DMS79 (cell line): ENCODE results near the gene SPPL2C.

Source experiments
- DNase-seq: peaks from one replicate; lab custom pipeline; 2025; lab: John Stamatoyannopoulos, UW

Gene SPPL2C, protein sequence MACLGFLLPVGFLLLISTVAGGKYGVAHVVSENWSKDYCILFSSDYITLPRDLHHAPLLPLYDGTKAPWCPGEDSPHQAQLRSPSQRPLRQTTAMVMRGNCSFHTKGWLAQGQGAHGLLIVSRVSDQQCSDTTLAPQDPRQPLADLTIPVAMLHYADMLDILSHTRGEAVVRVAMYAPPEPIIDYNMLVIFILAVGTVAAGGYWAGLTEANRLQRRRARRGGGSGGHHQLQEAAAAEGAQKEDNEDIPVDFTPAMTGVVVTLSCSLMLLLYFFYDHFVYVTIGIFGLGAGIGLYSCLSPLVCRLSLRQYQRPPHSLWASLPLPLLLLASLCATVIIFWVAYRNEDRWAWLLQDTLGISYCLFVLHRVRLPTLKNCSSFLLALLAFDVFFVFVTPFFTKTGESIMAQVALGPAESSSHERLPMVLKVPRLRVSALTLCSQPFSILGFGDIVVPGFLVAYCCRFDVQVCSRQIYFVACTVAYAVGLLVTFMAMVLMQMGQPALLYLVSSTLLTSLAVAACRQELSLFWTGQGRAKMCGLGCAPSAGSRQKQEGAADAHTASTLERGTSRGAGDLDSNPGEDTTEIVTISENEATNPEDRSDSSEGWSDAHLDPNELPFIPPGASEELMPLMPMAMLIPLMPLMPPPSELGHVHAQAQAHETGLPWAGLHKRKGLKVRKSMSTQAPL

DNA sequence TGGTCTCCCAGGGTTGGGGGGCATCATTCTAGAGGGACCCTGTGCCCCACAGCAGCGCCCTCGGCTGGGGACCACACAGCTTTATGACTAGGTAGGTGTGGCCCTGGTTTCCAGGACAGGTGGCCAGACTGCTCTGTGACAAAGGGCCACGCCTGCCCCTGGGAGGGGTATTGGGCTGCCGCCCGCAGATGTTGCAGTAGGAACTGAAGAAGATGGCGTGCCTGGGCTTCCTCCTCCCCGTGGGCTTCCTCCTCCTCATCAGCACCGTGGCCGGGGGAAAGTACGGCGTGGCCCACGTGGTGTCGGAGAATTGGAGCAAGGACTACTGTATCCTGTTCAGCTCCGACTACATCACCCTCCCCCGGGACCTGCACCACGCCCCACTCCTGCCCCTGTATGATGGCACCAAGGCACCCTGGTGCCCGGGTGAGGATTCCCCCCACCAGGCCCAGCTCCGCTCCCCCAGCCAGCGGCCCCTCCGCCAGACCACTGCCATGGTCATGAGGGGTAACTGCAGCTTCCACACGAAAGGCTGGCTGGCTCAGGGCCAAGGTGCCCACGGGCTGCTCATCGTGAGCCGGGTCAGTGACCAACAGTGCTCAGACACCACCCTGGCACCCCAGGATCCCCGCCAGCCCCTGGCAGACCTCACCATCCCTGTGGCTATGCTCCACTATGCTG is at the start of gene SPPL2C:
Gene SPPL2C (plus strand): TSS at position 187 of the 681 bp plus-strand sequence. CDS start 26 bp downstream, at position 213.
- no peak for DNase-seq

DNA sequence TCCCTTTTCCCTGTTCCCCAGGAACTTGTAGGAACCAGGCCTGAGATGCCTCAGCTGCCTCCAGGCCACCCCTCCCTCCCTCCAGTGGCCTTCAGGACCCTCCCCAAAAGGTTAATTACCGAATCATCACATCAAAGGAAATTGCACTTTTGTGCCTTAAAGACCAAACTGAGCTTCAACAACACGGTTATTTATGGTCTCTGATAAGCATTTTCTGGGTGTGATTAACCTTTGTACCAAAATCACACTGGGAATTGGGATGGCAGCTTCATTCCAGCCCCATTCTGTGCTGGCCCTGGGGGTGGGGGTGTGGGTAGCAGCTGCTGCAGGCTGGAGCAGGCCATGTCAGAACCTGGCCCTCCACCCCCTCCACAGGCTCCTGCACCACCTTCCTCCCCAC is 43.9 kb upstream of the SPPL2C start:
- no peak for DNase-seq

DNA sequence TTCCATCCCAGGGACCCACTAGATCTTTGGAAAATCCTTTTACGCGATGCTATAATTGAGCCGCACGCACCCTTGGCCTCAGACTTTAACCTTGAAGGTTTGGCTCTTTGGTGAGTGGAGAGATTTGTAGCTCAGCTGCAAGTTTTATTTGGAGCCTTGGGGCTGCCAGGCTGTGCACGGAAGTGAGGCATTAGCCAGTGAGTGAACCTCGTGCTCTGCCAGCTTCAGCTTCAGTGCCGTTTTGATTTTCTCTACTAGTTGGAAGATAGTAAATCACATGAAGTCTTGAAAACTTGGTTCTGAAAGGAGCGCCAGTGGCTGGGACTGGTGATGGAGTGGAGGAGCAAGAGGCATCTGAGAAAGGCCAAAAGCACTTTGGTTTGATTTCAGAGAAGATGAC is 43.3 kb upstream of the SPPL2C start:
- no peak for DNase-seq

DNA sequence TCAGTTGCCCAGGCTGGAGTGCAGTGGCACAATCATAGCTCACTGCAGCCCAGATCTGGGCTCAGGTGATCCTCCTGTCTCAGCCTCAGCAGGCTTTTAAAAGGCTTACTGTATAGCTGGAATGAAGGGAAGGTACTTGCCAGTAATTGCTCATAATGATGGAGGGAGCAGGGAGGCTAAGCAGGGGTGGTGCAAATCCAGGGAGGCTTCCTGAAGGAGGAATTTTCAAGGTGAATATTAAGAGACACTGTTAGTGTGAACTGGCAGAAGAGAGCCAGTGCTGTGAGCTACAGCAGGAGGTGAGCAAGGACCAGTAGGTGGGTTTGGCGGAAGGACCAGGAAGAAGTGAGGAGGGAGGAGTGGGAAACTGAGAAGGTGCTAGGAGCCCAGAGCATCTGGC is 35.8 kb upstream of the SPPL2C start:
- no peak for DNase-seq

DNA sequence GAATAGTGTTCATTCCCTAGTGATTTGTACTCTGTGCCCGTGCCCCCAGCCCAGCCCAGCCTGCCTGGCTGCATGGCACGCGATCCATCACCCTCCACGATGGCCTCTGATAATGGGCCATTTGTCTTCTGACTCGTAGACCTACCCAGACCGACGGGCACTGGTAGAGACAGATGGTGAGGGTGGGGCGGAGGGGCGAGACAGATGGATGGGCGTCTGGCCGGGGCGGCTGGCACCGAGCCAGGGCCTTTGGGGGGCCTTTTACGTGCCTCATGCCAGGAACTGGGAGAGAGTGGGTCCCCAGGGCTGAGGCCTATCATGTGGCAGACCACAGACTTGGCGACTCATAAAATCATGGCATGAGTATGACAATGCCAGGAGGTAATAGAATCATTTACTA is 35.2 kb upstream of the SPPL2C start:
- no peak for DNase-seq

DNA sequence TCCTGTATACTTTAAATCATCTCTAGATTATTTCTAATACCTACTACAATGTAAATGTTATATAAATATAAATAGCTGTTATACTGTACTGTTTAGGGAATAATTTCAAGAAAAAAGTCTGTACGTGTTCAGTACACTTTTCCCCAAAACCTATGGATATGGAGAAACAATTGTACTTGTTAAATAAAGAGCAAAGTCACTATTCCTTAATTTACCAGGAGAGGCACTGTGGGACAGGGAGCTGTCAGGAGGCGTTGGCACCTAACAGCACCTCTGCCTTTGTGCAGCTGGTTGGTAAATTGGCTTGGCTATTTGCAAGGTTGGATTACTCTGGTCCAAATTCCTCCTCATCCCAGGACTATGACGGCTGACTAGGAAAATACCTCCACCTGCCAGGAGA is 32.6 kb upstream of the SPPL2C start:
- DNase-seq = no peak

DNA sequence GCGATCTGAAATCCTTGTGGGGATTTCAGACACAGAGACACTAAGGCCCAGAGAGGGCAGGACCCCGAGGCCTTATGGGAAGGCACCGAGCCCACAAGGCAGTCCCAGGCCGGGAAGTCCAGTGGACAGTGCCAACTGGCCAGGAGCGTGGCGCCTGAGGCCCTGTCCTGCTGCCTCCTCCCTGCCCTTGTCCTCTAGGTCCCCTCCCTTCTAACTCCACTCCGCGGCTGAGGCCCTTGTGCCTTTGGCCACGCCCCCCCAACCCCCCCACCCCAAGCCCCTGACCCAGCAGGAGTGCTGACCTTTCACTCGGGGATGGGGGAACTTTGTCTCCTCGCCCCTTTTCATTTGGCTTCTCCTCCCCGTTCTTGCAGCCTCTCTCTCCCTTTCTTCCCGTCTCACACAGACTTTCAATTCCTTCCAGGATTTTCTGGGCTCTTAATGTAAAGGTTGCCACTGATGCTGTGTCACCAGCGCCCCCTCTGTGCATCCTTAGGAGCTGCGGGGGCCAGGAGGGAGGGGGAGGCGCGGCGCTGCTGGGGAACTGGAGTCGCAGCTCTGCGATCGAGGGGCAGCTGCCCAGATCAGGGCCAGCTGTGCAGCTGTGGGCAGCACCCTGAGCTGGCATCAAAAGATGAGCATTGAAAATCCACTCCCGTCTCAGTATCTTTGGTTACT is 31.5 kb upstream of the SPPL2C start:
- no peak for DNase-seq

DNA sequence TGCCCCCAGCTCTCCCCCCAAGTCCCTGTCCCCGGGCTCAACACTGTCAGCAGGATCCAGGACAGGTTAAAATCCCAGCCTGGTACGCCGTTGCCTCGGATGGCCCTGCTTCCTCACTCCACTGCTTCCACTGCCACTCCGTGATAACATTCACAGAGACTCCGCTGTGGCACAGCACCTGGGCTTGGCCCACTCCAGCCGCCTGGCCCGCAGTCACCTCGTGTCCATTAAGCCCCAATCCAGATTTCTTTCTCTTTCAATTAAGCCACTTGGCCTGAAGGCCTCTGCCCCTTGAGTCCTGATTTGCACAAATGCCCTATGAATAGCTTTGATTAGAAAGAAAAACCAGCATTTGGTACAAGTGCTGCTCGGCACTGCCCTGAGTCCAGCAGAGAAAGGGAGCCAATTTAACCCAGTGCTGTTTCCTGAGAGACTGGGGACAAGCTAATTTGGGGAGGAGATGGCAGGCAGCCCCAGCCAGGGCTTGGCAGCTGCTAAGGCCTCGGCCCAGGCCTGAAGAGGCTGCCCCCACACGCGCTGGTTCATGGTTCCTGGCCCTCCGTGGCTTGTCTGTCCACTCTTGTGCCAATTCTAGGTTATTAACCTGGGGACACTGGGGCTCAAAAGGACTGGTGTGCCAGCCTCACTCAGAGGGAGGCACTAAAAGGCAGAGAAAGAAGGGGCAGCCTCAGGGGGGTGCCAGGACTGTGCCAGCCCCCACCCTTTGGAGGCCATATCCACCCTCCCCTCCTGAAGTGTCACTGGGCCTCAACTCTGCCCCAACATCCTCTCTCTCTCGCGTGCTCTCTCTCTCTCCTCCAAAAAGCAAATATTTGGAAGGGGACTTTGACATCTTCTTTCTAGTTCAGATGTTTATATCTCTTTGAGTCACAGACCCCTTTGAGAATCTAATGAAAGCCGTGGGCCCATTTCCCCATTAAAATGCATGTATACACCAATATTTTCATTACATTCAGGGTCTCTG is 29.8 kb upstream of the SPPL2C start:
- DNase-seq = no peak

DNA sequence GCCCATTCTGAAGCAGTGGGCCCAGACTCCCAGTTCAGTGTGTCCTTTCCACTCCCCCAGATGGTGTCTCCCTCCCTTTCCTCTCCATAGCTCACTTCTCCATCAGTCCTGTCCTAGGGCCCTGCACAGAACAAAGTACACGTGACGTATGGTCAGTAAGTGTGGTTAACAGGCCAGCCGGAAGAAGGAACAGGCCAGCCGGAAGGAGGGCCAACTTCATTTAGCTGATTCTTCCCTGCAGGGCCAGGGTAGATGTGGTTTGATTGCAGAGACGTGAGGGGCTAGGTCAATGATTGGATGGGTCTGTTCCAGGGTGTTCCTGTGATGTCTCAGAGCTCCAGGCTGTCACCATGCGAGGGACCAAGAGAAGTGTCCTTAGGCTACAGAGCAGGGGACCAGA is 28.9 kb upstream of the SPPL2C start:
- no peak for DNase-seq

DNA sequence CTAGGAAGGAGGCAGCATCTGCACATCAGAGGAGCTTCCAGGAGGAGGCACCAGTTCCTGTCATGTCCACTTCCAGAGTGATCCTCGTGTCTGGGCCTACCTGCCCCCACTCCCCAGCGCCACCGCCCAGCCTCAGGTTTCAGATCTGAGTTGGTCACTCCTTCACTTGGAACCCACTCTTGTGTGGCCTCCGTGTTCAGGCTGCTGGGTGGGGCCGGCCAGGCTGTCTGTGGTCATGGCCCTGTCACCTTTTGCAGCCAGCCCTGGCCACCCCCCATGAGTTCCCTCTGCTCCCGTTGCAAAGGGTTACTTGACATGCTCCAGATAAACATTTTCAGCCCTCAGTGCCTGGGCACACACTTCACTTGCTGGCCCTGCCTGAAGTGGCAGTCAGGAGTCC is 26.6 kb upstream of the SPPL2C start:
- DNase-seq = no peak

DNA sequence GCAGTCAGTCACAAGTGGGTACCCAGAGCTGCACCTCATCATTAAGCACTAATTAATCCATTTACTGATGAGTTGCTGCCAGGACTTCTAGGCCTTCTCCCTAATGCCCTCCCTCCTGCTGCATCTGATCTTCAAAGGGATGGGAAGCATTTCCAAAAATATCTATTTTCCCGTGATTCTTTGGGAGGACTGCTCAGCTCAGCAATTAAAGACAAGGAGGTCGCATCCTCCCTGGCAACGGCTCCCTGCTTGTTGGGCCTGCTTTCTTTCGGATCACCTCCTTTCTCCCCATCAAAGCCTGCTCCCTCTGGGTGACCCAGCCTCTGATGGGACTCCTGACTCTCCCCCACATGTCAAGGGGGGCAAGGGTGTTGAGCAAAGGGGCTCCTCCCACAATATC is 26.0 kb upstream of the SPPL2C start:
- DNase-seq = no peak

DNA sequence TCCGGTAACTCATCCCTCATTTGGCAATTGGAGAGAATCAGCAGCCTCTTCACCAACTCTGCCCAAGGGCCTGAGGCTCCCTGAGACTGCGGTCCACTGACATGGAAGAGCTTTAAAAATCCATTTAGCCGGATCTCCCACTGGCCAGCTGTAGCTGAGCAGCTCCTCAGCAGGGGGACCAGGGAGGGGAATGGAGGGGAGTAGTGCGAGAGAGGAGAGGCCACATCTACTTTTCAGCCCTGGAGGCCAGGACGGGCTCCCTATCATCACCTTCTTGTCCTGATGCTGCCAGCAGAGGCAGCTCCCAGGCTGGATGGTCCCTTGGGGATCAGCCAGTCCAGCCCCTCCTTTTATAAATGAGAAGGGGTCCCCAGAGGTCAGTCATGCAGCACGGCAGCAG is 25.0 kb upstream of the SPPL2C start:
- DNase-seq = no peak

DNA sequence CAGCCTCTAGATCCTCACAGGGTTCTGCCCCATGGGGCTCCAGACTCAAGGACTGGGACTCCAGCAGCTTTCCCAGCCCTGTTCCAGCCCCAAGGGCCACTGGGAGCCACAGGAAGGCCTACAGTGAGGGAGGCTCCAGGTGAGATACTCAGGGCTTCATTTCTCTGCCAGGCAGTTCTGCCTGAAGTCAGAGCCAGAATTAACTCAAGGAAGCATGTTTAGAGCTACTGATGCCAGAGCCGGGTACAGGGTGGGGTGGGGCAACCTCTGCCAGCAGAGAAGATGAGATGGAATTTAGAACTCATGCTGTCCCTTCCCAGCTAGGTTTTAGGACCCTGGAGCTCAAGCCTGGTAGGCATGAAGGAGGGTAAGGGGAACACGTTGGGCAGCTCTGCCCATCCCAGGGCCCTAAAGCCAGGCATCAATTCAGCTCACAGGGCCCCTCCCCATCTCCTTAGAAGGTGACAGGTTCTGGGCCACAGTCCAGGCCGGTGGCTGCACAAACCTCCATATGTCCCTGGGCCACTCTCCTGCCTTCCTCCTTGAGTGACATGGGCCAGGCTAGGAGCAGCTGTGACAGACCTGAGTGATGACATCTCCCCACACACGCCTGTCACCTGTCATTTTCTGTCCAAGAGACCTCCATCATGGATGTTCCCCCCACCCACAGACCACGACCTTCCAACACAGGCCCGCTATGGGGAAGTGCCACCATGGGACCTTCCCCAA is 24.5 kb upstream of the SPPL2C start:
- DNase-seq = no peak

DNA sequence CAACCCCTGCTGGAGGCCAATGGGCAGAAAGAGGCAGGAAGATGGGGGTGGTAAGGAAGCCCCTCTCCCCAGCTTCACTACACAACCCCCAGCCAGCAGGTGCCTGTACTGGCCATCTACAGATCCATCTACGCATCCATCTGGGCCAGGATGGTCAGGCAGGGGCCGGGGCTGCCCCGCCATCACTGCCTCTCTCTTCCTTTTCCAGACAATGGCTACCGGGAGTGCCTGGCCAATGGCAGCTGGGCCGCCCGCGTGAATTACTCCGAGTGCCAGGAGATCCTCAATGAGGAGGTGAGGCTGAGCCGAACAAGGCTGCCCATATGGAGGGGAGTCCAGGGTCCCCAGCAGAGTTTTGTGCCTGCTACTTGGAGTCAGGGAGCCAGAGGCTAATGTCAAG is 23.5 kb upstream of the SPPL2C start:
- no peak for DNase-seq

DNA sequence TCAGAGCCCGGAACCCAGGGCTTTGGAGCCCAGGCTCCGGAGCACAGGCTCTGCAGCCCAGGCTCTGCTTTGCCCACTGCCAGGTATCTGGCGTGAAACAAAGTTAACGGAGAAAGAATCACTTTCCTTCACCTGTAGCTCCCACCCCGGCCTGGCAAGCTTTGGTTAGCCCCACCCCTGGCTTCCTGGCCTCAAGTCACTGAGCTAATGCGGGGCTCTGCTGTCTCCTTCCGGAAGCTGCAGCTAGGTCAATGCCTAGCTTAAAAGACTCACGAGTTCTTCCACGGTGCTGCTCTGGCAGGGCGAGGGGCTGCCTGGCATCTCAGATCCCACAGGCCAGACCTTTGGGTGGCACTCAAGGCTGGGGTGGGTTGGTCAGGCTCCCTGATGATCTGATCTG is 21.1 kb upstream of the SPPL2C start:
- DNase-seq = no peak

DNA sequence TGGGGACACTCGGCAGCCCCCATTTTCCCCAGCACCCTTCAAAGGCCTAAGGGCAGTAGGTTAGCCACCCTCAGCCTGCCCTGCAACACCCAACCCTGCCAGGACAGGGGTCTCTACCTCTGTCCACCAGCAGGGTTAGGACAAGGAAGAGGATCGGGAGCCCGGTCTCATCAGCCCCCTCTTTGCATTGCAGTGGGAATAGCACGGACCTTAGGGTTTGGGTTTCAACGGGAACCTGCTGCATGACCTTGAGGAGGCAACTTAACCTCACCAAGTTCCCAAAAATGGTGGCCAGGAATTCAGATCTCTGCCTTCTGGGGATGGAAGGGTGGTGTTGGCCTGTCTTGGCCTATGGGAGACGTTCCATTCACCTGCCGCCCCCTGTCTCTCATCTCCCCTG is 20.2 kb upstream of the SPPL2C start:
- no peak for DNase-seq

DNA sequence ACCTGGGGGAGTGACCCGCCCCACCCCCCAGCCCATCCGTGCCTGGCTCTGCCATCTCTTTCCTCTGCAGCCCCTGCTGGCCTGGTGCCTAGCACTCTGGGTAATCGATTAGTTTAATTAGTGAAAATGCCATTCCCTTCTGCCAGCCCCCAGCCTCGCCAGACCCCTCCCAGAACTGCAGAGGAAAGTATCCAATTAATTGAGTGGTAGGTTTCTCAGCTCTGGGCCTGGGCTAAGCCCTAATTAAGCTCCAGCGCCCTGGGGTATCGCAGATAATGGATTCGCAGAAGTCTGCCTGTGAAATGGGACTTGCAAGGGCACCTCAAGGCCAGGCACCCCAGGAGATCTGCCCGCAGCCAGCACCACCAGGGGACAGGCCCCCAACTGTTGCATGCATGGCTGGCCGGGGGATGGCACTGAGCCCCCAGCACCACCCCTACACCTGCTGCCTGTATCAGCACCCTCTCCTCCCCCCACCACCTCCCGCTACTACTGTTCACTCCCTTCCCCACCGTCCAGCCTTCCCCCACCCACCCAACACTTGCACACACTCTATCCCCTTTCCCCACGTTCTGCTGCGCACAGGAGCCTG is 19.7 kb upstream of the SPPL2C start:
- no peak for DNase-seq

DNA sequence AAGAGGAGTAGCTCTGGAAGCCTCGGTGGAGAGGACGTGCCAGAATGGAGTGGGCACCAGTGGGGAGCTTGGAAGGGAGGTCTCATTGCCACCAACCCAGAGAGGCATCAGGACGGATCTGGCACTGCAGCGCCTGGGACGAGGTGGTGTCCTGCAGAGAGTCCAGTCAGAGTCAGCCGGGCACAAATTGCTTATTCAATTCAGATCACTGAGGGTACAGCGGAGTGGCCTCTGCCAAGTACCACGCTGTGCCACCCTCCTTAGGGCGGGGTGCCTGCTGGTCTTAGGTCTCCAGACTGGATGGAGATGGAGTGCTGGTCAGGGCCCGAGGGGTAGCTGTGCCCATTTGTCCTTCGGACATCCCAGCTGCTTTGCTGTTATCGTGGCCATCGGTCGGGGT is 18.9 kb upstream of the SPPL2C start:
- no peak for DNase-seq

DNA sequence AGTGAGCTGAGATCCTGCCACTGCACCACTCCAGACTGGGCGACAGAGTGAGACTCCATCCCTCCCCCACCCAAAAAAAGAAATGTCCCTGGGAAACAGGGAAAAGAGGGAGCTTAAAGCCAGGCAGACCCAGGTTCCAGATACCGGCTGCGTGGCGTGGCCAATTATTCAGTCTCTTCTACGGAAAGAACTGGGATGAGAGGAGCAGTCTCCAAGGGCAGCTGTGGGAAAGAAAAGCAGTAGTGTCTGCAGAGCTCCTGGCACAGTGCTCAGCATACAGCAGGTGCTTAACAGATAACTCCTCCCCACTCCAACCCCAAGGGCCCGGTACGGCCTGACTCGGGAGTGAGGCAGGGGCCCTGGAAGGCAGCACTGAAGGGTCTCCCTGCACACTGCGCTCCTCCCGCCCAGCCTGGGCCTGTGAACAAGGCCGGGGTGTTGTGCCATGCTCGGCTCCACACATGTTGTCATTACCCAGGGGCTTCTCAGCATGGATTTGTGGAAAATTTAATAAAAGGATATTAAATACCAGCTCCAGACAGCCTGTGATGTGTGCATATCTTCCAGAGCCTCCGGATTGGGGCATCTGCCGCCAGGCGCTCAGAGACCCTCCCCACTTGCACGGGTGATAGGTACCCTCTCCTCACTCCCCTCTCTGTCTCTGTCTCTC is 17.6 kb upstream of the SPPL2C start:
- DNase-seq = no peak

DNA sequence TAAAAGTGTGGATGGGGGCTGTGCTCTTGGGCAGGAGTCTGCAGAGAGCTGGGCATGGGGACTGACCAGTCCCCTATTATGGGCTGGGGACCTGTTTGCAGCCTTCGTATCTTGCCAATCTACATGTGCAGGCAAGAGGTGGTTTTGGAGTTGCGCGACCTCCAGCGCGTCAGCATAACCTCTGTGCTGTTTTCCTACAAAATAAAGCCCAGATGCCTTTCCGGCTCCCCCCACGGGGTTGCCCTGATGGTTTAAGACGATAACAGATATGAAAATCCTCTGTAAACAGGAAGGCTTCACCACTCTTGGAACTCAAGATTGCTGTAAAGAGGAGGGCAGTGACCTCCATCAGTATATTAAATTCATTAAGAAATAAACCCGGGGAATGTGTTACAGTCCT is 16.5 kb upstream of the SPPL2C start:
- DNase-seq = no peak
